Measurements from ENCODE around the gene FOXO3. TPM values are rescaled to one million over a fixed set of nuclear protein-coding genes. Genes with fewer than 3 reads are reported as not detected.
"Not testable (repeated sequence)": the region's sequence is repeated elsewhere in the genome, so short reads cannot be mapped to it uniquely, and the experiment has no call there.

FOXO3 gene
- total and polyA plus RNA-seq, 5 donors from 2014 or later = 16.9 to 24.2 (median 23.3) TPM

- DNase-seq = no peak
- Mint-ChIP-seq H3K4me1 (peaks cover 18 to 65% (median 51%) of the 10 kb centered on the region in 4 donors), H3K27ac (peak overlapping the region in 2 of 3 donors; percentile 57 to 74), H3K27me3 (no peaks in the 10 kb centered on the region), H3K4me3 (no peak overlapping the region), H3K36me3 (no peaks in the 10 kb centered on the region), H3K9me3 (peaks cover 0 to 3% (median 0%) of the 10 kb centered on the region in 7 donors)
- no peaks in the 10 kb centered on the region for H3K36me3 ChIP-seq (ENCODE audit: control insufficient read depth, insufficient read depth, low read length)
- ATAC-seq (ENCODE audit: low read depth in 2 of 2) = no peak
- H3K9me3 ChIP-seq (ENCODE audit: control insufficient read depth in 2 of 2, low read length in 2 of 2) = no peaks in the 10 kb centered on the region
- no peak overlapping the region for H3K27ac ChIP-seq (ENCODE audit: insufficient read depth, low read length, poor library complexity, severe bottlenecking)
- no peak overlapping the region for H3K4me3 ChIP-seq (ENCODE audit: low read depth, low read length)
- no peaks in the 10 kb centered on the region for H3K27me3 ChIP-seq (ENCODE audit: control insufficient read depth, insufficient read depth, low read length)
- peaks cover 11% of the 10 kb centered on the region for H3K4me1 ChIP-seq (ENCODE audit: control insufficient read depth, insufficient read depth, low read length, poor library complexity, severe bottlenecking)
Observed at GRCh38 chr6:108653949-108654348, 93.2 kb downstream of the FOXO3 start.

DNA sequence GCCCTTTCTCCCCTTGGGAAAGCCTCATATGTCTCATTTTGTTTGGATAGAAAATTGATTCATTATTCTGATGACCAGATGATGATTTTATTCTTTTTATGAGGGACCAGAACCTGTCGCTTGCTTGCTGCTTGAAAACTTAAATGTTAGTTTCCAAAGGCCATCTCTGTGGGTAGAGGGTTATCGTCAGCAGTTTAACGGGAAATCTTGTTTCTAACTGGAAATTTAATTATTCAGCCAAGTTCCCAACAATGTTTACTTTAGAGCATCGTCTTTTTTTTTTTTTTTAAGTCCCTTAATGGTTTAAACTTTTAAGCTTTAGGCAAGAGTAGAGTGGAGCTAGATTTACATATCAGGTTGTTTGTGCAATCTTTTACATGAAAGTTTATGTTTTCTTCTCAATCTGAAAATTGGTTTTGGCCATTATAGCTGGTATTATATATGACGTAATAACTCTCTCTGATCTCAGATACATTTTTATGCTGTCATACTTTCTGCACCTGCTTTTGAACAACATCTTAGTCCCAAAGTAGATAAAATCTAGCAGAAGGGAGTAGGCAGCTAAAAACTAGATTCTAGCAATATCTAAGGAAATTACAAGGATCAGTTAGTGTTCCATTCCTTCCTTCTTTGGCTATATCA, 93.9 kb downstream of the FOXO3 start:
- DNase-seq = no peak
- Histone ChIP-seq H3K27me3 (ENCODE audit: control insufficient read depth, insufficient read depth, low read length) (no peaks in the 10 kb centered on the region), H3K9me3 (ENCODE audit: control insufficient read depth in 2 of 2, low read length in 2 of 2) (no peaks in the 10 kb centered on the region), H3K4me1 (ENCODE audit: control insufficient read depth, insufficient read depth, low read length, poor library complexity, severe bottlenecking) (peaks cover 11% of the 10 kb centered on the region), H3K27ac (ENCODE audit: insufficient read depth, low read length, poor library complexity, severe bottlenecking) (no peak overlapping the region), H3K36me3 (ENCODE audit: control insufficient read depth, insufficient read depth, low read length) (no peaks in the 10 kb centered on the region), H3K4me3 (ENCODE audit: low read depth, low read length) (no peak overlapping the region)
- Mint-ChIP-seq H3K4me3 (no peak overlapping the region), H3K9me3 (peaks cover 0 to 3% (median 0%) of the 10 kb centered on the region in 7 donors), H3K4me1 (peaks cover 18 to 60% (median 48%) of the 10 kb centered on the region in 4 donors), H3K36me3 (no peaks in the 10 kb centered on the region), H3K27me3 (no peaks in the 10 kb centered on the region), H3K27ac (no peak overlapping the region)
- ATAC-seq (ENCODE audit: low read depth in 2 of 2) = no peak

GRCh38 chr6:108655806-108656651, 95.3 kb downstream of the FOXO3 start:
- Histone ChIP-seq H3K9me3 (ENCODE audit: control insufficient read depth in 2 of 2, low read length in 2 of 2) (no peaks in the 10 kb centered on the region), H3K36me3 (ENCODE audit: control insufficient read depth, insufficient read depth, low read length) (no peaks in the 10 kb centered on the region), H3K4me1 (ENCODE audit: control insufficient read depth, insufficient read depth, low read length, poor library complexity, severe bottlenecking) (peaks cover 8% of the 10 kb centered on the region), H3K27ac (ENCODE audit: insufficient read depth, low read length, poor library complexity, severe bottlenecking) (no peak overlapping the region), H3K27me3 (ENCODE audit: control insufficient read depth, insufficient read depth, low read length) (no peaks in the 10 kb centered on the region), H3K4me3 (ENCODE audit: low read depth, low read length) (no peak overlapping the region)
- Mint-ChIP-seq H3K9me3 (peaks cover 0 to 3% (median 0%) of the 10 kb centered on the region in 7 donors), H3K36me3 (no peaks in the 10 kb centered on the region), H3K27me3 (no peaks in the 10 kb centered on the region), H3K27ac (no peak overlapping the region), H3K4me3 (peak overlapping the region in 1 of 4 donors; percentile 15), H3K4me1 (peaks cover 18 to 54% (median 40%) of the 10 kb centered on the region in 4 donors)
- DNase-seq = no peak
- no peak for ATAC-seq (ENCODE audit: low read depth in 2 of 2)

DNA sequence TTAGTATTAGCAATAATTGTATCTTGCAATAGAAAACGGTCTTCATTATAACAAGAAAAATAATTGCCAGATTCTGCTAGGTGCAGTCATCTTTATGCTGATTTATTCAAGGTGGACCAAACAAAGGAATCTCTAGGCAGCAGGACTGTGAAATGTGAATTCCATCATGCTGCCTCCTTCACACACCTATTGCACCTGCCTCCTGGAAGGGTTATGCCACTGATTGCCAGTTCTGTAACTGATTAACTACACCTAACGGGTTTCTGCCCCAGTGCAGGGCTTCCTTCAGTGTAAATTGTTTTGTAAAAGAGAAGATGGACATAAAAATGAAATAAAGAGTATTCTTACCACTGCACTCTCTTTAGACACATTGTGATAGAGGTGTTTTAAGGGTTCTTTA, 96.1 kb downstream of the FOXO3 start:
- no peaks in the 10 kb centered on the region for H3K36me3 Mint-ChIP-seq
- no peak overlapping the region for H3K27ac ChIP-seq (ENCODE audit: insufficient read depth, low read length, poor library complexity, severe bottlenecking)
- no peaks in the 10 kb centered on the region for H3K9me3 ChIP-seq (ENCODE audit: control insufficient read depth in 2 of 2, low read length in 2 of 2)
- no peak overlapping the region for H3K4me3 Mint-ChIP-seq
- peaks cover 0 to 3% (median 0%) of the 10 kb centered on the region in 7 donors for H3K9me3 Mint-ChIP-seq
- ATAC-seq (ENCODE audit: low read depth in 2 of 2) (no peak), DNase-seq (no peak)
- peaks cover 7% of the 10 kb centered on the region for H3K4me1 ChIP-seq (ENCODE audit: control insufficient read depth, insufficient read depth, low read length, poor library complexity, severe bottlenecking)
- no peak overlapping the region for H3K4me3 ChIP-seq (ENCODE audit: low read depth, low read length)
- H3K36me3 ChIP-seq (ENCODE audit: control insufficient read depth, insufficient read depth, low read length) = no peaks in the 10 kb centered on the region
- no peaks in the 10 kb centered on the region for H3K27me3 Mint-ChIP-seq
- peaks cover 22 to 49% (median 37%) of the 10 kb centered on the region in 4 donors for H3K4me1 Mint-ChIP-seq
- H3K27me3 ChIP-seq (ENCODE audit: control insufficient read depth, insufficient read depth, low read length) = no peaks in the 10 kb centered on the region
- no peak overlapping the region for H3K27ac Mint-ChIP-seq

DNA sequence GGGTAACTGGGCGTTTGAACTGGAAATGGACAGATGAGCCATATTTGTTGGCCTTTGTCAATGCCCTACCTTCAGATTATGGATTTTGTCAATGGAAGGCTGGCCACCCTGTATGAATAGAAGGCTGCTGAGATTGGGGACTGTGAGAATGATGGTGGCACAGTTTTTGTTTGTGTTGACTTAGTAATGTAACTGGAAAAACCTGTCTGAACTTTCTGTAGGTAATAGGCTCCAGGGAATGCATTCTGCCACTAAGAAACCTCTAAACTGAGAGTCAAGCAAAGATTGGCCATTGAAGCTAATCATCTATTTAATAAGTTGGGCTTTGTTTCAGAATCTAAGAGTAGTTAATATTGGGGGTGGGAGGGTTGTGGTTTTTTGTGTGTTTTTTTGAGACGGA, 97.5 kb downstream of the FOXO3 start:
- DNase-seq (no peak), ATAC-seq (ENCODE audit: low read depth in 2 of 2) (no peak)
- peak overlapping the region in 1 of 3 donors; percentile 42 for H3K27ac Mint-ChIP-seq
- peaks cover 22 to 49% (median 32%) of the 10 kb centered on the region in 4 donors for H3K4me1 Mint-ChIP-seq
- peaks cover 12% of the 10 kb centered on the region for H3K36me3 Mint-ChIP-seq
- Histone ChIP-seq H3K27ac (ENCODE audit: insufficient read depth, low read length, poor library complexity, severe bottlenecking) (no peak overlapping the region), H3K27me3 (ENCODE audit: control insufficient read depth, insufficient read depth, low read length) (no peaks in the 10 kb centered on the region), H3K4me1 (ENCODE audit: control insufficient read depth, insufficient read depth, low read length, poor library complexity, severe bottlenecking) (peaks cover 7% of the 10 kb centered on the region), H3K4me3 (ENCODE audit: low read depth, low read length) (no peak overlapping the region), H3K36me3 (ENCODE audit: control insufficient read depth, insufficient read depth, low read length) (no peaks in the 10 kb centered on the region), H3K9me3 (ENCODE audit: control insufficient read depth in 2 of 2, low read length in 2 of 2) (no peaks in the 10 kb centered on the region)
- peaks cover 0 to 3% (median 0%) of the 10 kb centered on the region in 7 donors for H3K9me3 Mint-ChIP-seq
- no peak overlapping the region for H3K4me3 Mint-ChIP-seq
- no peaks in the 10 kb centered on the region for H3K27me3 Mint-ChIP-seq

GRCh38 chr6:108658785-108659184, 98.1 kb downstream of the FOXO3 start:
- H3K4me1 ChIP-seq (ENCODE audit: control insufficient read depth, insufficient read depth, low read length, poor library complexity, severe bottlenecking); H3K4me3 Mint-ChIP-seq; ATAC-seq (ENCODE audit: low read depth in 2 of 2); H3K27me3 ChIP-seq (ENCODE audit: control insufficient read depth, insufficient read depth, low read length); H3K4me3 ChIP-seq (ENCODE audit: low read depth, low read length); H3K36me3 ChIP-seq (ENCODE audit: control insufficient read depth, insufficient read depth, low read length); H3K9me3 Mint-ChIP-seq; DNase-seq; H3K27ac ChIP-seq (ENCODE audit: insufficient read depth, low read length, poor library complexity, severe bottlenecking); H3K9me3 ChIP-seq (ENCODE audit: control insufficient read depth in 2 of 2, low read length in 2 of 2); H3K27ac Mint-ChIP-seq; H3K27me3 Mint-ChIP-seq: not testable (repeated sequence)
- Mint-ChIP-seq H3K4me1 (peaks cover 22 to 43% (median 25%) of the 10 kb centered on the region in 4 donors), H3K36me3 (peaks cover 14% of the 10 kb centered on the region)

- H3K36me3 Mint-ChIP-seq = peaks cover 22% of the 10 kb centered on the region
- no peak overlapping the region for H3K4me3 Mint-ChIP-seq
- H3K27ac ChIP-seq (ENCODE audit: insufficient read depth, low read length, poor library complexity, severe bottlenecking) = no peak overlapping the region
- DNase-seq (no peak), ATAC-seq (ENCODE audit: low read depth in 2 of 2) (no peak)
- H3K27ac Mint-ChIP-seq = no peak overlapping the region
- H3K27me3 ChIP-seq (ENCODE audit: control insufficient read depth, insufficient read depth, low read length) = no peaks in the 10 kb centered on the region
- H3K9me3 Mint-ChIP-seq = peaks cover 0 to 3% (median 0%) of the 10 kb centered on the region in 7 donors
- no peak overlapping the region for H3K4me3 ChIP-seq (ENCODE audit: low read depth, low read length)
- peaks cover 18 to 35% (median 24%) of the 10 kb centered on the region in 4 donors for H3K4me1 Mint-ChIP-seq
- H3K36me3 ChIP-seq (ENCODE audit: control insufficient read depth, insufficient read depth, low read length) = peaks cover 5% of the 10 kb centered on the region
- no peaks in the 10 kb centered on the region for H3K9me3 ChIP-seq (ENCODE audit: control insufficient read depth in 2 of 2, low read length in 2 of 2)
- H3K27me3 Mint-ChIP-seq = no peaks in the 10 kb centered on the region
- no peaks in the 10 kb centered on the region for H3K4me1 ChIP-seq (ENCODE audit: control insufficient read depth, insufficient read depth, low read length, poor library complexity, severe bottlenecking)
Observed at GRCh38 chr6:108660251-108660650, 99.5 kb downstream of the FOXO3 start.
